A549 (cell line): ENCODE results near the gene TMEM144. TPM values are rescaled to one million over a fixed set of nuclear protein-coding genes. Genes with fewer than 3 reads are reported as not detected.

Experiments
- ATAC-seq, 2 experiments: fragments of 200-7000 bp in 1 of 2; fragments of >200 bp in 1 of 2; cut with Nextera tagmentation in 1 of 2; cut with Tn5 transposase in 1 of 2; 3 replicates each; pipeline versions ENCODE4 v1.8.0 to v1.9.1; 2018 to 2020; ENCODE audit warnings: mild to moderate bottlenecking in 1 of 2, moderate library complexity in 1 of 2
- CTCF ChIA-PET: fragments of 300-600 bp; sonication (Branson Sonifier 250); formaldehyde crosslinking; extraction: SDS; loops from one replicate; lab custom pipeline; 2021; ENCODE audit warnings: antibody characterized with exemption, inconsistent platforms; lab: Yijun Ruan, JAX
- POLR2A ChIA-PET: fragments of 350-600 bp; formaldehyde crosslinking; extraction: SDS; loops from one replicate; lab custom pipeline; 2021; ENCODE audit warnings: antibody characterized with exemption, inconsistent platforms; lab: Yijun Ruan, JAX
- DNase-seq, 2 experiments: peaks; one replicate each; pipeline versions ENCODE4 v3.0.0 to v3.0.0-alpha.2; 2011 to 2016; ENCODE audit warnings: low read depth in 1 of 2, low spot score in 1 of 2
- FAIRE-seq: peaks from 2 replicates; lab custom pipeline; 2011; peaks lifted over from hg19 to GRCh38; lab: Jason Lieb, UNC
- H3K27ac ChIP-seq, 2 experiments: fragments of >200 bp; sonication (Bioruptor Twin); formaldehyde crosslinking; 3 replicates each; pipeline ENCODE4 v1.5.1; 2016 to 2017
- H3K4me1 ChIP-seq: fragments of >200 bp; sonication (Bioruptor Twin); formaldehyde crosslinking; 3 replicates; pipeline ENCODE4 v1.6.1; 2016
- H3K4me2 ChIP-seq: fragments of >200 bp; sonication (Bioruptor Twin); formaldehyde crosslinking; 3 replicates; pipeline ENCODE4 v1.6.1; 2016
- H3K4me3 ChIP-seq: fragments of >200 bp; sonication (Bioruptor Twin); formaldehyde crosslinking; 3 replicates; pipeline ENCODE4 v1.5.1; 2016
- H3K9me3 ChIP-seq: fragments of >200 bp; sonication (Bioruptor Twin); formaldehyde crosslinking; 3 replicates; pipeline ENCODE4 v1.6.1; 2016
- ATOH8 ChIP-seq: fragments of 250-450 bp; sonication (Bioruptor Pico); IDR thresholded peaks from 2 replicates; pipeline ENCODE4 v1.5.0; 2020; ENCODE audit warnings: low read depth, mild to moderate bottlenecking, moderate library complexity
- ELK1 ChIP-seq: fragments of 150-350 bp; IDR thresholded peaks from 2 replicates; pipeline ENCODE4 v1.6.1; 2014; ENCODE audit warnings: low read depth, mild to moderate bottlenecking, low read length
- POLR2A ChIP-seq: IDR thresholded peaks from 2 replicates; pipeline ENCODE4 v1.6.1; 2012; ENCODE audit warnings: mild to moderate bottlenecking, low read length
- SMC3 ChIP-seq: fragments of >200 bp; sonication (Bioruptor Twin); formaldehyde crosslinking; IDR thresholded peaks from 3 replicates; pipeline ENCODE4 v1.6.1; 2018; ENCODE audit warnings: inconsistent platforms
- SREBF2 ChIP-seq: fragments of 450-650 bp; IDR thresholded peaks from 2 replicates; pipeline ENCODE4 v1.6.1; 2014; ENCODE audit warnings: mild to moderate bottlenecking, moderate library complexity
- ZNF302 ChIP-seq: fragments of 250-450 bp; sonication (Bioruptor Pico); IDR thresholded peaks from 2 replicates; pipeline ENCODE4 v1.9.0; 2021; ENCODE audit warnings: inconsistent platforms, mild to moderate bottlenecking, moderate library complexity
- WGBS: methylation state at CpG from one replicate; pipeline ENCODE4 v1.1.6; 2017; ENCODE audit errors: missing lambda C conversion rate; 5-methylcytosine and 5-hydroxymethylcytosine counted together
- polyA plus RNA-seq, 4 experiments: library from polyadenylated mRNA; depleted of rRNA in 3 of 4; stranded (reverse); fragments of >200 nt; fragmentation: RNase III in 1 of 4; extraction: RNeasy Plus Mini Kit Qiagen cat#74134 plus additional on column Dnase treatment in 1 of 4; gene quantifications; 2 replicates in 3 of 4; 3 replicates in 1 of 4; pipeline ENCODE4 v1.2.3, GENCODE V29; 2011 to 2017

TMEM144 gene
- polyA plus RNA-seq, 2 of the 4 experiments (the other 2 are of a cell fraction) = 5.3 to 10.2 TPM

DNA sequence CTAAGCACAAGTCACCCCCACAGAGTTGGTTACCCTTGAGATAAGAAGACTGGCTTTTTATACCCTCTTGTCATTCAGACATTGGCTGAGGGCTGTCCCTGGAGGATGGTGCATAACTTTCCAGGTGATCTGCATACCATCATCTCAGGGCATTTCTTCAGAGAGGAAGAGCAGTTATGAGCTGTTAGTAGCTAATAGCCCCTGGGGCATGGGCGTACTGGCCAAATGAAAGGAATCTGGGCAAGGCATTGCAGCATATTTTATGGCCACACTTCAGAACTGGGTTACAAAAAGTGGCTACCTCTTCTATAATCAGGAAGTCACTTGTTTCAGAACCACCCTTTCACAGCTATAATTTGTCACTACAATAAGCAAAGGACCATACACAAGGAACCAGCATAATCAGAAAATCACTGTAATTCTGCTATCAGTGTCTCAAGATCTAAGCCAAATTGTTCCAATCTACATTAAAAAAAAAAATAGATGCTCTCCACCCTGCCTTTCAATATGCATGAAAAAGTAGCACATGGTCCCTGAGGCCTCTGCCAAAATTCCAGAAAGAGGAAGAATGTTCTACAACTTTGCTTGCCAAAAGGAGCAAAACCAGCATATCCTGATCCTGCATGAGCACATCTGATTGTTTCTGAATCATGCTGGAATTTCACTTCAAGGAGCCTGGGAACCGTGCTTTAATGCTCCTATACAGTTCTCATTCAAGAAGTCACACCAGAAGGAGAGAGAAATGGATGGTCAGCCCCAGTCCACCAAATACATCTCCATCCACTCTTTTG is 92.0 kb downstream of the TMEM144 start:
- Histone ChIP-seq H3K4me2 (no peak overlapping the region), H3K4me3 (no peak overlapping the region), H3K9me3 (no peaks in the 10 kb centered on the region), H3K27ac (peak overlapping the region; percentile 49 to 87), H3K4me1 (peaks cover 43% of the 10 kb centered on the region)
- TF ChIP-seq ATOH8 (CRISPR knock-in tag) (no peak), ELK1 (no peak), SMC3 (no peak), ZNF302 (CRISPR knock-in tag) (no peak), POLR2A (no peak)
- DNase-seq (no peak), FAIRE-seq (no peak), ATAC-seq (no peak)
- CTCF ChIA-PET = interaction anchor here (1.6 kb wide), 1 partner anchor 10 kb away, joined by 4 read pairs; no protein-coding TSS in a partner anchor
- WGBS = 55% methylated on average over 2 of the region's 2 CpGs
- POLR2A ChIA-PET = no interaction called here

DNA sequence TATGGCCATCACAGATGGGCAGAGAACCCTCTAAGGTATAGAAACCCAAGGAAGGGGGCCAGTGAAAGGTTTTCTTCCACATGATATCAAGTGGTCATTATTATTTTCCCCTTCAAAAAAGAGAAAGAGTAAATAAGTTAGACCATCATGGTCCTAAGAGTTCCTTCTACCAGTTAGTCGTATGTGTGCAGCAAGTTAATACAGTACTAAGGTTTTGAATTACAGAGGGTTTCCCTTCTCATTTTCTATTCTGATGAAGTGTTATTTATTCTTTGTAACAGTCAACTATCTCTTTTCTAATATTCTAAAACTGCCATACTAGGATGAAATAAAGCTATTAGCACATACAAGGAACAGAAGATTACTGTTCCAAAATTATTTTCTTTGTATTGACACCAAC is 94.4 kb downstream of the TMEM144 start:
- H3K9me3 ChIP-seq = no peaks in the 10 kb centered on the region; the same call in 2 of the 3 replicates
- ChIA-PET POLR2A (no interaction called here), CTCF (no interaction called here)
- H3K4me3 ChIP-seq = no peak overlapping the region
- TF ChIP-seq SREBF2 = no peak
- H3K4me2 ChIP-seq = no peak overlapping the region
- WGBS = 77% methylated on average over 1 of the region's 1 CpG
- FAIRE-seq = no peak
- H3K4me1 ChIP-seq = peaks cover 24% of the 10 kb centered on the region
- ATAC-seq = no peak
- no peak for DNase-seq
- no peak overlapping the region for H3K27ac ChIP-seq

Other genes starting within 250 kb of the TMEM144 start
- gene GASK1B, start 37.5 kb upstream of the TMEM144 start, polyA plus RNA-seq (2011; rRNA removed) = 2.4 and 2.9 TPM in 2 replicates
- 2.1 to 2.7 TPM (median 2.7 TPM) in 3 replicates for gene GASK1B, start 37.5 kb upstream of the TMEM144 start, polyA plus RNA-seq (2017; fragmentation: RNase III; extraction: RNeasy Plus Mini Kit Qiagen cat#74134 plus additional on column Dnase treatment)